ENCODE results near the gene CYTH3. TPM values are rescaled to one million over a fixed set of nuclear protein-coding genes. Genes with fewer than 3 reads are reported as not detected.

The CYTH3 gene
- total and polyA plus RNA-seq, 2 of the 13 experiments (the other 11 are each of a cell fraction or from before 2014, with no cell fraction given) = 3.1 to 3.8 TPM

- Histone ChIP-seq H3K36me3 (replicated peaks in 1 of 2; ENCODE audit: control insufficient read depth in 1 of 2, insufficient read depth in 2 of 2, low read length in 2 of 2) (peaks cover 38 to 77% of the 10 kb centered on the region in 2 experiments), H3K4me2 (ENCODE audit: low read depth, low read length) (no peak overlapping the region), H3K4me3 (replicated peaks in 1 of 3; ENCODE audit: insufficient read depth in 1 of 3, low read depth in 2 of 3, low read length in 3 of 3) (no peak overlapping the region), H3K27ac (ENCODE audit: extremely low read length, insufficient read depth, low read length) (no peak overlapping the region), H2AFZ (ENCODE audit: low read length) (no peak overlapping the region), H3K9ac (ENCODE audit: insufficient read depth, low read depth, low read length) (no peak overlapping the region), H3K9me3 (ENCODE audit: low read length) (no peaks in the 10 kb centered on the region), H3K79me2 (ENCODE audit: insufficient read depth, low read length) (no peaks in the 10 kb centered on the region), H3K4me1 (ENCODE audit: insufficient read depth, low read length) (no peaks in the 10 kb centered on the region), H3K27me3 (ENCODE audit: control insufficient read depth in 1 of 2, insufficient read depth in 2 of 2, low read length in 2 of 2) (no peaks in the 10 kb centered on the region), H4K20me1 (ENCODE audit: insufficient read depth, low read length) (no peaks in the 10 kb centered on the region)
- ATAC-seq = no peak
- no peak for DNase-seq (ENCODE audit: low spot score)
- ChIA-PET CTCF (ENCODE audit: low intra/inter-chr PET ratio, low total read pairs) (no interaction called here), POLR2A (no interaction called here)
- no peak for FAIRE-seq
- TF ChIP-seq MED1 (CRISPR knock-in tag; IDR thresholded peaks at IDR 0.05) = no peak
- no peak for TF ChIP-seq HMG20A (CRISPR knock-in tag; IDR thresholded peaks at IDR 0.05; ENCODE audit: borderline replicate concordance)
- no peak for TF ChIP-seq SNRNP70 (IDR thresholded peaks at IDR 0.05; ENCODE audit: low read depth, low read length)
- no peak for TF ChIP-seq RARA (CRISPR knock-in tag; IDR thresholded peaks at IDR 0.05)
- no peak for TF ChIP-seq ZNF597 (CRISPR knock-in tag; IDR thresholded peaks at IDR 0.05)
- no peak for TF ChIP-seq RERE (CRISPR knock-in tag; IDR thresholded peaks at IDR 0.05; ENCODE audit: low read depth)
- no peak for TF ChIP-seq ZSCAN21 (CRISPR knock-in tag; IDR thresholded peaks at IDR 0.05; ENCODE audit: borderline replicate concordance)
- no peak for TF ChIP-seq GZF1 (CRISPR knock-in tag; IDR thresholded peaks at IDR 0.05)
- no peak for TF ChIP-seq CBX1 (IDR thresholded peaks at IDR 0.05; ENCODE audit: low read depth)
- TF ChIP-seq SUZ12 (IDR thresholded peaks at IDR 0.05; ENCODE audit: low read depth, low read length) = no peak
- no peak for TF ChIP-seq ZNF414 (CRISPR knock-in tag; IDR thresholded peaks at IDR 0.05)
- TF ChIP-seq KAT8 (CRISPR knock-in tag; IDR thresholded peaks at IDR 0.05) = no peak
- TF ChIP-seq KLF16 (CRISPR knock-in tag; IDR thresholded peaks at IDR 0.05) = no peak
- TF ChIP-seq ZNF496 (CRISPR knock-in tag; IDR thresholded peaks at IDR 0.05; ENCODE audit: insufficient replicate concordance) = no peak
- in situ Hi-C loops (cut with HindIII; ENCODE audit: extremely low pct_ligation_motif_present, low pct_unique_long_range_greater_than_20kb) = no loop called here
- intact Hi-C loops (cut with micrococcal nuclease; ENCODE audit: unreplicated experiment) = no loop called here
- no TSS peak for BruUV-seq (replicated peaks)
- WGBS (ENCODE audit: low lambda C conversion rate) = 95% methylated on average over 18 of the region's 19 CpGs
Observed at GRCh38 chr7:6149996-6150395, 122.4 kb downstream of the CYTH3 start.
